Subcutaneous adipose tissue (tissue), 4 donors: Measurements from ENCODE around the gene S1PR3. TPM values are rescaled to one million over a fixed set of nuclear protein-coding genes. Genes with fewer than 3 reads are reported as not detected.

Experiments used
- total RNA-seq, 4 donors: library from RNA; depleted of rRNA; stranded (reverse); fragments of >200 nt; gene quantifications; one replicate each; pipeline ENCODE4 v1.1.0, GENCODE V29; 2016
- TF ChIP-seq, protein P1 (sequence below): fragments of 450-650 bp; IDR thresholded peaks from one replicate; pipeline ENCODE4 v1.5.1; 2016; ENCODE audit warnings: low read depth, mild to moderate bottlenecking, control low read depth, antibody characterized with exemption, moderate library complexity

S1PR3 gene
- total RNA-seq, 4 donors from 2014 or later: 6.2 to 22.1 (median 15.3) TPM

DNA sequence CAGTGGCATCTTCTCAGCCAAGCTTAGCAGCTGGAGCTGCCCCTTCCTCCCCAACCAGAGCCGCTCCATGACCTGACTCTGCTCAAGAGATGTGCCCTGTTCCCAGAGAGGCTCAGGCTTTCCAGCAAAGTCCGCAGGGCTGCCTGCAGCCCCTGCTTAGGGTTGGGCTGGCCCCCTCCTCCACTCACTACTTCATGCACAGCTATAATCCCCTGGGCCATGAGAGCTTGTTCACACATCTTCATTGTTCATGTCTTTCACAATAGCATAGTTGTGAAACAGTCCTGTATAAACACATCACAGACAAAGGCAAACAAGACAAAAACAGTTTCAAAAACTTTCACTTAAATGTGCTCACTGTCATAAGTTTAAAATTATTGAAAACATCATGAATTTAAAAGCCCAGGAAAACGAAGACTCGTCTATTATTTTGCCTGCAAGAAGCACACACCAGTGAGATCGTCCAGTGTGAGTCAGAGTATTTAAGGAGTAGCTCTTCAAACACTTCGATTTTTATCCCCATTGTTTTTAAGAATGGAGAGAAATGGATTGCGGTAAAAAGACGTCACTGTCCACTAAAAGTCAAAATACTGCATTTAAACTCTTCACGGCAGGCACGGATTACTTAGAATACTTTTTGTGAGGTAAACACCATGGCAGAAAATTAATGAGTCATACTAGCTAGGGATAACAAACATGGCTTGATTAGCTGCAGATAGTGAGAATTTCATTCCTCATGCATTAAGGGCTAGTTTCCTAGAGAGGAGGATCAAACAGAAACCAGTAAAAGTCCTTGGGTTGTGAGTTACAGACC, 40.7 kb upstream of the S1PR3 start:
- TF ChIP-seq, protein P1, sequence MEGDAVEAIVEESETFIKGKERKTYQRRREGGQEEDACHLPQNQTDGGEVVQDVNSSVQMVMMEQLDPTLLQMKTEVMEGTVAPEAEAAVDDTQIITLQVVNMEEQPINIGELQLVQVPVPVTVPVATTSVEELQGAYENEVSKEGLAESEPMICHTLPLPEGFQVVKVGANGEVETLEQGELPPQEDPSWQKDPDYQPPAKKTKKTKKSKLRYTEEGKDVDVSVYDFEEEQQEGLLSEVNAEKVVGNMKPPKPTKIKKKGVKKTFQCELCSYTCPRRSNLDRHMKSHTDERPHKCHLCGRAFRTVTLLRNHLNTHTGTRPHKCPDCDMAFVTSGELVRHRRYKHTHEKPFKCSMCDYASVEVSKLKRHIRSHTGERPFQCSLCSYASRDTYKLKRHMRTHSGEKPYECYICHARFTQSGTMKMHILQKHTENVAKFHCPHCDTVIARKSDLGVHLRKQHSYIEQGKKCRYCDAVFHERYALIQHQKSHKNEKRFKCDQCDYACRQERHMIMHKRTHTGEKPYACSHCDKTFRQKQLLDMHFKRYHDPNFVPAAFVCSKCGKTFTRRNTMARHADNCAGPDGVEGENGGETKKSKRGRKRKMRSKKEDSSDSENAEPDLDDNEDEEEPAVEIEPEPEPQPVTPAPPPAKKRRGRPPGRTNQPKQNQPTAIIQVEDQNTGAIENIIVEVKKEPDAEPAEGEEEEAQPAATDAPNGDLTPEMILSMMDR: no peak

DNA sequence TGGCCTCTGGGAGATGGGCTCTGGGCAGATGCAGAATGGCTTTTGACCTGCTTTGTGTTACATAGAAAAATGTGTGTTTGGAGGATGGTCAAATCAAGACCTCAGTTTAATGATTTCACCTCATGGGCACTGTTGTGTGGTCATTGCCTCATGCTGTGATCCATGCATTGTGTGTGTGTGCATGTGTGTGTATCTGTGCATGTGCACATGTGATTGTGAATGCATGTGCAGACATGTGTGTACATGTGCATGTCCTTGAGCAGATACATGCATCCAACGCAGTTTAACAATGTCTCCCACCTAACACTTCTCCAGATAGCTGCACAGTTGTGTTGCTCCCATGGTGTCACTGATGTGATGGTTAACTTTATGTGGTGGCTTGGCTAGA, 40.1 kb upstream of the S1PR3 start:
- TF ChIP-seq, protein P1: no peak

DNA sequence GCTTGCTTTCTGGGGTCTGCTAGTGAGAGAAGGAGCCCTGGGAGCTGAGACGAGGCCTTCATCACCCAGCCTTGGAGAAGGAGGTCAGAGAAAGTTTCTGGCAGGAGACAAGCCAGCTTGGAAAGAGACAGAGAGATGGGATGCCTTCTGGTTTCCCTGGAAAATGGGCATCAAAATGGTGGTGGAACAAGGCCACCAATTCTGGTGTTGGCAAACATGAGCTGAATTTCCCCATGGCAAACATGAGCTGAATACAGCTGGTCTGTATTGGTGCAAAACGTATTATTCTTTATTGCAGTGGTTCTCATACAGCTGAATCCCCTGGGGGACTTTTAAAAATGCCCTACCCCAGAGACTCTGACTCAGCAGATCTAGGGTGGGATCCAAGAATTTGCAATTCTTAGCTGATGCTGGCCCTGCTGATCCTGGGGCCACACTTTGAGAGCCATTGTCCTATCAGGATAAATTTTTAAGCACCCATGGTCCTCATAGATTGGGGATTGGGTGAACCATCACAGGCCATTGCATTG, 39.1 kb upstream of the S1PR3 start:
- TF ChIP-seq, protein P1: no peak

DNA sequence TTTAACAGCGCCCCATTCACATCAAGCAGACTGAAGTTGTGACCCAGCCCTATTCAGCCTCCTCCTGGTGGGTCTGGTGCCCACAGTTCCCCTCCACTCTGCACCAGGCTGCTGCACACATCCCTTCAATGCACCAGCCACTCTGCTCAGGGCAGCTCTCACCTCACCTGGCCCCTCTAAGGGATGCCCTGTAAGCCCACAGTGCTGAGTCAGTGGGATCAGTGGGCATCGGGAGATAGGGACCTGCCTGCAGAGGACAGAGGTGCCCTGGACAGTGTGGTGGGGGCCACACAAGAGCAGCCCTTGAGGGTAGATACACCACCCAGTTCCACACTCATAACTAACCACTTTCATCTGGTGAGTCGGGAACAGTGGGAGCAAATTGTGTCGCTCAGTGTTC, 38.3 kb upstream of the S1PR3 start:
- TF ChIP-seq, protein P1: no peak

DNA sequence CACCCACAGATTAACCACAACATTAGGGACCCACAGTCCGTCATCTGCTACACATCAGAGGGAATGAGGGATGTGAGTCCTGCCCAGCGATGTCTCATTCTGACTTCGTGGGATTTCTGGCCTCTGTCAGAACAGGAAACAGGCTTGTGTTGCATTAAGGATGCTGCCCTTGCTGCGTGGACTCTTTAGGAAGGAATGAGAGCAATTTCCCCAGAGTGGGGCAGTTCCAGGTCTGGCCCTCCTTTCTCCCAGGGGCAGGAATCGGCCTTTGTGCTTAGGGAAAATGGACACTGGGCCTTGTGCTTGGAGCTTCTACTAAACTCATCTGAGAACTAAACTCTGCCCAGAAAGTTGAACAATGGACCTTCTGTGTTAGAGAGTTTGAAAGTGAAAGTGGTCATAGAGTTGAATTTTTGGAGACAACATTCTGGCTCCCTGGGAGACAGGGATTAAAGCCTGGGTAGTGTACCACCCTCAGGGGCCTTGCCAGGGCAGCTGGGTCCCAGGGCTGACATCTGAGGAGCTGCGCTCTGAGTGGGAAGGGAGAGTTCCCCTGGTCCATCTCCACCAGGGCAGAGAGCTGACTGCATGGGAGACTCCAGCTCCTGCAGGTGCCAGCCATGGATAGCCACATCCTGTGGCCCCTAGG, 37.8 kb upstream of the S1PR3 start:
- TF ChIP-seq, protein P1: no peak

DNA sequence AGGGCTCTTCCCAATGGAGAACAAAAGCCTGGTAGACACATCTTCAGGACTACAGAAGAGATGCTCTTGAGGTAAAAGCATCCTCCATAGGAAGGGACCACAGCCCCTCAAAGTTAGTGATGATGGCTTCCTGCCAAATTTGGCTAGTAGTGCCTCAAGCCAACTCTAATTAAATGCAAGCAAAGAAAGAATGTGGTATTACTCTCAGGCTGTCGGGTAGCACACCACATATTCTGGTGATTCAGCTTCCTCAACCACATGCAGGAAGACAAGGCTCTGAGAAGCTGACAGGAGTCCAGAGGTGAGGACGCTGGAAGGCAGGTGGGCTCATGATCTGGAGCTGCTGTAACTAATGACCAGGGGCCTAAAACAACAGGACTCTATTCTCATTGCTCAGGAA, 37.2 kb upstream of the S1PR3 start:
- TF ChIP-seq, protein P1: no peak

DNA sequence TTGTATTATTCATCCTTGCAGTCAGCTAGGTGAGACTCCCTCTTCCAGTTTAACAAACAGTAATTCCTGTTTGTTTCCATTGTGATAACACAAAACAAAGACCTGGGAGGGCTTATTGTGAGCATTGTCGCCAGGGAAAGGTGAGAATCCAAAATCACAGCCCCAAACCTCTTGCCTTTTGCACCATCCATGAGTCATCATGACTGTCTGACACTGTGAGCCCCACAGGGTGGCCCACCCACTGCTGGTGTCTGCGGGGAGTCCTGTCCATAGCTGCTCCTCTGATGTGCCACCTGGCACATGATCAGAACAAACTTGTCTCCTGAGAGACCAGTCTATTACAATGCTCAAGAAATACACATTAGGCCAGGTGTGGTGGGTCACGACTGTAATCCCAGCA, 33.7 kb upstream of the S1PR3 start:
- TF ChIP-seq, protein P1: no peak
